Heart left ventricle (tissue), 16 donors: Measurements from ENCODE around the gene RFXANK. TPM values are rescaled to one million over a fixed set of nuclear protein-coding genes. Genes with fewer than 3 reads are reported as not detected.
"Not testable (repeated sequence)": the region's sequence is repeated elsewhere in the genome, so short reads cannot be mapped to it uniquely, and the experiment has no call there.

ENCODE experiments used
- ATAC-seq, 4 donors: fragments of 200-7000 bp; cut with Tn5 transposase; one replicate each; pipeline ENCODE4 v1.9.1; 2020 to 2022; ENCODE audit warnings: moderate library complexity in 4 of 4, mild to moderate bottlenecking in 3 of 4, moderate number of reproducible peaks in 1 of 4
- DNase-seq, 5 donors: peaks; one replicate each; pipeline ENCODE4 v3.0.0-alpha.2; 2020
- H3K27ac ChIP-seq, 12 donors: fragments of 200-600 bp; sonication (generic) in 4 of 12; one replicate each; pipeline versions ENCODE4 v1.5.0 to v1.8.0; 2016 to 2022; ENCODE audit warnings: mild to moderate bottlenecking in 2 of 12
- H3K27me3 ChIP-seq, 9 donors: fragments of 200-600 bp; sonication (generic) in 2 of 9; one replicate each; pipeline versions ENCODE4 v1.5.1 to v1.8.0; 2016 to 2022; ENCODE audit warnings: mild to moderate bottlenecking in 3 of 9
- H3K36me3 ChIP-seq, 9 donors: fragments of 200-600 bp; sonication (generic) in 2 of 9; one replicate each; pipeline versions ENCODE4 v1.5.0 to v1.8.0; 2018 to 2022; ENCODE audit warnings: mild to moderate bottlenecking in 2 of 9
- H3K4me1 ChIP-seq, 12 donors: fragments of 200-600 bp; sonication (generic) in 4 of 12; one replicate each; pipeline versions ENCODE4 v1.5.0 to v1.8.0; 2016 to 2022; ENCODE audit warnings: mild to moderate bottlenecking in 3 of 12
- H3K4me3 ChIP-seq, 12 donors: fragments of 200-600 bp; sonication (generic) in 4 of 12; one replicate each; pipeline versions ENCODE4 v1.5.0 to v1.8.0; 2017 to 2022; ENCODE audit warnings: mild to moderate bottlenecking in 9 of 12, moderate library complexity in 4 of 12
- H3K9me3 ChIP-seq, 12 donors: fragments of 200-600 bp; sonication (generic) in 4 of 12; one replicate each; pipeline versions ENCODE4 v1.5.0 to v1.8.0; 2016 to 2022; ENCODE audit warnings: mild to moderate bottlenecking in 1 of 12
- CTCF ChIP-seq, 12 donors: fragments of 200-600 bp; sonication (generic) in 4 of 12; IDR thresholded peaks; one replicate each; pipeline versions ENCODE4 v1.5.0 to v1.8.0; 2018 to 2022; ENCODE audit warnings: antibody characterized with exemption in 12 of 12, mild to moderate bottlenecking in 5 of 12
- POLR2A ChIP-seq, 2 donors: fragments of 450-650 bp; IDR thresholded peaks; one replicate each; pipeline ENCODE4 v1.6.1; 2017; ENCODE audit warnings: antibody characterized with exemption in 2 of 2, mild to moderate bottlenecking in 2 of 2, moderate library complexity in 2 of 2
- WGBS, 4 donors: extraction: QIAGEN DNeasy Blood & Tissue Kit in 2 of 4; methylation state at CpG; one replicate each; pipeline versions ENCODE4 v1.1.5 to v1.1.7; 2013 to 2018; 5-methylcytosine and 5-hydroxymethylcytosine counted together
- intact Hi-C, 10 donors: fragments of 100-400 bp; cut with DNase I; formaldehyde crosslinking; loops; one replicate each; pipeline versions ENCODE4 v1.11.1 to v1.14.2; 2022
- polyA plus RNA-seq, 2 donors: library from polyadenylated mRNA; stranded (reverse); fragments of 200-250 nt; gene quantifications; one replicate each; pipeline ENCODE4 v1.2.3, GENCODE V29; 2013
- total RNA-seq, 9 donors: library from RNA; depleted of rRNA in 2 of 9; stranded (reverse); fragments of >200 nt in 2 of 9; fragmentation: NEBNext Ultra II Directional in 3 of 9; extraction: Animal tissue kit (Norgen Biotek cat#: 25700) in 3 of 9; gene quantifications; one replicate each; pipeline versions ENCODE4 v1.1.0 to v1.2.4, GENCODE V29; 2016 to 2023
- donor health status: ischemic (EF 13 %, LVEDD 7.1; RV severe dilation, severe dysfunction).
- donor health status: healthy with polysubstance abuse.
- donor health status: DM: no; HTN: yes; CAD: no.
- donor health status: DM: no; HTN: no; CAD: no.
- donor health status: ischemic (EF 25% LVEDD 6.9; RV normal size, moderate dysfunction).
- donor health status: ischemic (EF 25% LVEDD 5.7; RV mildly dilated, moderate dysfunction).
- donor health status: healthy.
- donor health status: DM: yes; HTN: yes; CAD: no.
- donor health status: ischemic (EF 35%, LVEDD 5.7; RV mildly dilated, moderate dysfunction).
- donor health status: nonischemic (EF 11% LVEDD 7.7; RV severe dilation, severe dysfunction).
- donor health status: DM: yes; HTN: yes; CAD: no.
- donor health status: PGD.
- donor health status: ischemic (EF 29% LVEDD 5.4; RV normal size, mild dysfunction).
- donor health status: nonischemic (EF 23%, LVEDD 6.1; RV moderate dilation, normal function).

Gene RFXANK
- total and polyA plus RNA-seq, 11 donors: 26.5 to 71.9 (median 42.3) TPM

DNA sequence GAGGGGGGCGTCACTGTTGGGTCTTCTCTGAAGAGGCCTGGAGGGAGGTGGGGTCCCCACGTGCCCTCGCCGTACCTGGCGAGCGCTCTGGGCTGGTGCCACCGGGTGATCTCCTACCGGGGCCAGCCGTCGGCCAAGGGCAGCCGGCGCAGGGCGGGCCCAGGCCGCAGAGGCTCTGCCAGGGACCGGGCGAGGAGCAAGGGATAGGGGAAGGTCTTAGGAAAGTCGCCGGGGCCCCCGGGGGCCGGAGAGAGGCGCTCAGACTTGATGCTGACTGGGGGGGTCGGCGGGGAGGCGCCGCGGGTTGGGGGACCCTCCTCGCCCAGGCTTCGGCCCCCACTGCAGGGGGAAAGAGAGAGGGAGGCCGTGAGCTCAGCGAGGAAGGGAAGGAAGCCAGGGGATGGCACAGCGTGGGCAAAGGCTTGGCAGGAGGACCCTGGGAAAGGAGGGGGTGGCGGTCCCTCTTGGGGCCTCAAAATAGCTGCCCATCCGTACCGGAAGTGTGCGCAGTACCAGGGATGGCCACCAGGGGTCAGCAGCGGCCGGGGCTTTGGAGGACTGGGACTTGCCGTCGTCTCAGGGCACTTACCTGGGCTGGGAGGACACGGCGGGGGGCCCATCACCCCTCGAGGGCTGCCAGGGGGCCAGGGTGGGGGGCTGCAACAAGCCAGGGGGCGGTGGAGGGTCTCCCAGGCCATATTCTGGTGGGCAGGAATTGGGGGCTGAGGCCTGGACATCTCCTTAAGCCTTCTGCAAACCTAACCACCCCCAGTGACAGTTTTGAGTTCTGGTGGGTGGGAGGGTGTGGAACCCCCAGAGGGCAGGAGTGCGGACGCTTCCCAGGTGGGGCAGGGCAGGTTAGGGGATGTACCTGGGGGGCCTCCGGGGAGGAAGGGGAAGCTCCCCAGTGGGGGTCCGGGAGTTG is 46.1 kb upstream of the RFXANK start:
- TF ChIP-seq POLR2A (IDR thresholded peaks at IDR 0.05) (no peak), CTCF (IDR thresholded peaks at IDR 0.05) (peak; percentile 85 to 96 (median 91))

DNA sequence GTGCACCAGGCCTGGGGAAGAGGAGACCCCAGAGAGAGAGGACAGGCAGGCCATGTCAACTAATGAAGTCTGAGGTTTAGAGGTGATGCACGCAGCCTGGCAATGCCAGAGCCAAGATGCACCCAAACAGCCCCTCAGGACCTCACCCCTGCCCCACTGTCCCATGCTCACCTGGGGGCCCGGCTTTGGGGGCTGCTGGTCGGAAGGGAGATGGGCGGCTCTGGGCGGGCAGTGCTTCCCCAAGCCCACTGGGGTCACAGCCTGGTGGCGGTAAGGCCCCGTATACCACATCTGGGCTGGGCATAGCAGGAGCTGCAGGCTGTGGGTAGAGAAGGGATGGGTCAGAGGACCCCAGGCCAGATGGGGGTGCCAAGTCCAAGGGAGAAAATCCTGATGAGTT is 45.2 kb upstream of the RFXANK start:
- DNase-seq (no peak), ATAC-seq (no peak)
- H3K4me3 ChIP-seq: no peak overlapping the region
- 83 to 100% (median 94%) methylated on average over 1 to 7 of the region's 7 CpGs for WGBS, 4 donors
- no peaks in the 10 kb centered on the region for H3K27me3 ChIP-seq
- peaks cover 0 to 25% (median 7%) of the 10 kb centered on the region in 9 donors for H3K36me3 ChIP-seq
- peaks cover 0 to 4% (median 0%) of the 10 kb centered on the region in 12 donors for H3K9me3 ChIP-seq
- H3K27ac ChIP-seq: no peak overlapping the region
- peaks cover 0 to 7% (median 3%) of the 10 kb centered on the region in 12 donors for H3K4me1 ChIP-seq
- TF ChIP-seq CTCF (IDR thresholded peaks at IDR 0.05): no peak
- intact Hi-C loops: loop anchor here in 6 of 10 donors (2.0 to 10.0 kb wide), 7 partner anchors 28 to 345 kb away; no protein-coding TSS in a partner anchor

More for the DNA sequence above, 46.1 kb upstream of the RFXANK start:
- Histone ChIP-seq H3K36me3 (peaks cover 0 to 25% (median 7%) of the 10 kb centered on the region in 9 donors), H3K9me3 (peaks cover 0 to 4% (median 0%) of the 10 kb centered on the region in 12 donors), H3K4me3 (peak overlapping the region in 8 of 12 donors; percentile 12 to 38 (median 28)), H3K27ac (peak overlapping the region in 3 of 12 donors; percentile 13 to 75 (median 22)), H3K4me1 (peaks cover 0 to 7% (median 3%) of the 10 kb centered on the region in 12 donors), H3K27me3 (no peaks in the 10 kb centered on the region)
- WGBS, 4 donors: 31 to 35% (median 33%) methylated on average over 38 to 47 of the region's 47 CpGs
- peak; percentile 68 to 90 (median 79) for DNase-seq
- peak; percentile 39 to 81 (median 62) for ATAC-seq
- intact Hi-C loops: loop anchor here in 6 of 10 donors (2.0 to 10.0 kb wide), 7 partner anchors 29 to 346 kb away; no protein-coding TSS in a partner anchor

GRCh38 chr19:19147344-19147743 is 44.7 kb upstream of the RFXANK start:
- no peaks in the 10 kb centered on the region for H3K27me3 ChIP-seq
- peaks cover 0 to 7% (median 3%) of the 10 kb centered on the region in 12 donors for H3K4me1 ChIP-seq
- H3K4me3 ChIP-seq: no peak overlapping the region
- DNase-seq: no peak
- no peak for TF ChIP-seq POLR2A (IDR thresholded peaks at IDR 0.05)
- TF ChIP-seq CTCF (IDR thresholded peaks at IDR 0.05): no peak
- peaks cover 0 to 4% (median 0%) of the 10 kb centered on the region in 12 donors for H3K9me3 ChIP-seq
- peaks cover 0 to 25% (median 7%) of the 10 kb centered on the region in 9 donors for H3K36me3 ChIP-seq
- WGBS, 4 donors: 93 to 97% (median 95%) methylated on average over 5 of the region's 5 CpGs
- intact Hi-C loops: loop anchor here in 6 of 10 donors (2.0 to 10.0 kb wide), 7 partner anchors 27 to 345 kb away; no protein-coding TSS in a partner anchor
- H3K27ac ChIP-seq: no peak overlapping the region
- ATAC-seq: no peak

DNA sequence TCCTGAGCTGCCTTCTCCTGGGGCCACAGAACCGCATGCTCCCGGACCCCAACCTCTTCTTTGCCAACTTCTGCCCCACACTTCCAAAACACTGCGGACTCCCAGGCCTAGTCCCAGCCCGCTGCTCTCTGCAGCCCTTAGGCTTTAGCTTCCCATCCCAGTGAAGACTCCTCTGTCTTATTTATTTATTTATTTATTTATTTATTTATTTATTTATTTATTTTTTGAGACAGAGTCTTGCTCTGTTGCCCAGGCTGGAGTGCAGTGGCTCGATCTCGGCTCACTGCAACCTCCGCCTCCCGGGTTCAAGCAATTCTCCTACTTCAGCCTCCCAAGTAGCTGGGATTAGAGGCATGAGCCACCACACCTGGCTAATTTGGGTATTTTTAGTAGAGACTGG is 43.6 kb upstream of the RFXANK start:
- WGBS, 4 donors: 94 to 98% (median 96%) methylated on average over 8 of the region's 8 CpGs
- not testable (repeated sequence) for H3K27me3 ChIP-seq, H3K27ac ChIP-seq, H3K9me3 ChIP-seq, ATAC-seq, H3K4me3 ChIP-seq, H3K4me1 ChIP-seq
- peak in 1 of 5 donors; percentile 15 for DNase-seq
- intact Hi-C loops: loop anchor here in 6 of 10 donors (5.0 to 10.0 kb wide), 5 partner anchors 194 to 344 kb away; no protein-coding TSS in a partner anchor
- H3K36me3 ChIP-seq: peaks cover 0 to 25% (median 7%) of the 10 kb centered on the region in 9 donors
